Measurements from ENCODE around the gene GORASP2.

Gene GORASP2

DNA sequence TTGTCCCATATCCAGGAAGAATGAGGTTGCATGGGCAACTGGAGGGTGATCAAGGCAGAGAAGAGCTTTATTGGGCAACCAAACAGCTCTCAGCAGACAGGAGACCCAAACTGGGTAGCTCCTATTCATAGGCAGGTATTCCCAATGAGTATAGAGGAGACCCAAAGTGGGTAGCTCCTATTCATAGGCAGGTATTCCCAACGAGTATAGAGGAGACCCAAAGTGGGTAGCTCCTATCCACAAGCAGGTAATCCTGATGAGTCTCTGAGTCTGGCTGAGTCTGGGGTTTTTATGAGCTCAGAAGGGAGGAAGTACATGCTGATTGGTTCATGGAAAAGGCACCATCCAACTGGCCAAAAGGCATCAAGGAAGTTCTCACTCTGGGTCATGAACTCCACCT, 5.3 kb upstream of the GORASP2 start:
- no peak for DNase-seq

DNA sequence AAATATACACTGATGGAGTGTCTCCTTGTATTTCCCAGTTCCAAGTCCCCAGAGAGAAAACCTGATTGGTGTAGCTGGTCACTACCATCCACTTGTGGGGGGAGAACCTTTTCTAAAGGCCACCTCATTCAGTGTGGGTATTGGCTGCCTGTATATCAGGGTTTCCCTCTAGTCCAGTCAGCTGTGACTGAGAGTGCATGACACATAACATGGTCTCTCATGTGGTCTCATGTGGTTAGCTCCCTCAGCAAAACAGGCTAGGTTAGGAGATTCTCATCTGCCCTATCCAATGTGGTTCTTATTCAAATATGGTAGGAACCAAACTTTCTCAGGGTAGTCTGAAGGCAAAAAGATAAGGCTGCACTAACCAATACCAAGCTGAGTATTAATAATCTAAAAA, 4.1 kb upstream of the GORASP2 start:
- no peak for DNase-seq

DNA sequence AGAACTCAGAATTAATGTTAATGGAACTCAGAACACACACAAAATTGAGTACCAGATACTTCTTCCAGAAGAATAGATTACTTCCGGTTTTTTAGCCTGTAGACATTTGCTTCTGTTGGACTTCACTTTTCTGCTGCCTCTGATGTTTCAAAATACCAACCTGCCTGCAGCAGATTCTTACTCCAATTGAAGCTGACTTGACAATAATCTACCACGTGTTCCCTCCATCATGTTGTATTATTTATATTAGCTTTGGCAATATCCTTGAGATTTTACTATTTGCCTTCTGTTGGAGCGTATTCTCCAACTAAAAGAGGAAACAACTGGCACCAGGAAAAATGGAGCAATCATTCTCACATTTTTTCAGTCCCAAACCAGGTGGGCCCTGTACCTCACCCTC, 3.1 kb upstream of the GORASP2 start:
- DNase-seq, result no peak

DNA sequence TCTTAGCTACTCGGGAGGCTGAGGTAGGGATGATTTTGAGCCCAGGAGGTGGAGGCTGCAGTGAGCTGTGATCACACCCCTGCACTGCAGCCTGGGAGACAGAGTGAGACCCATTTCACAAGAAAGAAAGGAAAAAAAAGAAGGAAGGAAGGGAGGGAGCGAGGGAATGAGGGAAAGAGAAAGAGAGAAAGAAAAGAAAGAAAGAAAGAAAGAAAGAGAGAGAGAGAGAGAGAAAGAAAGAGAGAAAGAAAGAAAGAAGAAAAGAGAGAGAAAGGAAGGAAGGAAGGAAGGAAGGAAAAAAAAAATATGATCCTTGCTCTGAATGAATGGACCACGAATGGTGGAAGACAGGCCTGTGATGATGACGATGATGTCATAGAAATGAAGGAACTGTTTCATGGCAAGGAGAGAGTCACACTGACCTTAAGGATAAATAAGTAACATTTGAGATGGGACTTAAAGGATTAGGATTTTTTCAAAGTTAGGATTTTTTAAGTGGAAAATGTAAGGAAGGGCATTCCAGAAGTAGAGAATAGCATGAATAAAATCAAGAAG, 2.2 kb upstream of the GORASP2 start:
- no peak for DNase-seq

DNA sequence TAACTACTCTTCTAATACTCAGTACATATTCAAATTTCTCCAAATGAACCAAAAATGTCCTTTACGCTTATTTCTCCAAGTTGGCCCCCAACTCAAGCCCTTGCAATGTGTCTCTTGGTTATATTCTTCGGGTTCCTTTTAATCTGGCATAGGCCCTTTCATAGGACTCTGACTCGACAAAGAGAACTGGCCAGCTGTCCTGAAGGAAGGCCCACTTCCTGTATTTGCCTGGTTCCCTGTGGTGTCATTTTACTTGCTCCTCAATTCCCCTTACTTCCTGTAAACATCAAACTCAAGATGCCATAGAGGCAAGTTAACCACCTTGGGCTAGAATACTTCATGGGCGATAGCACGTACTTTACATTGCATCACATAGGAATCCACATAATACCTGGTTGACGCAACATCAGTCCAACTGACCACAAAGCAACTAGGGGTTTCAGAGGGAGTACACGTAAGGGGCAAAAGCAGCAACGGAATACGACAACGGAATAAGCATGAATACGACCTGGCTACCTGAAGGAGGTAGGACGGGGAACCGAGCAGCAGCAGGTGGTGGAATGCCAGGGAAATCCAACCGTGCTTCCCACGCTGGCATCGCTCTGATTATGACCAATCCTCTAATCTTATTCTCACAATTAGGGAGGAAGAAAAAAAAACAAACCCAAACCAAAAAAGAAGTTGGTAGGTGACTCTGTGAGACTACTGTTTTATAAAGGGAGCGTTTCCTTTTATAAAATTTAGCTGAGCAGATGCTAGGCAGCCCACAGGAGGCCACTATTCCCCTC, 823 bp upstream of the GORASP2 start:
- no peak for DNase-seq

DNA sequence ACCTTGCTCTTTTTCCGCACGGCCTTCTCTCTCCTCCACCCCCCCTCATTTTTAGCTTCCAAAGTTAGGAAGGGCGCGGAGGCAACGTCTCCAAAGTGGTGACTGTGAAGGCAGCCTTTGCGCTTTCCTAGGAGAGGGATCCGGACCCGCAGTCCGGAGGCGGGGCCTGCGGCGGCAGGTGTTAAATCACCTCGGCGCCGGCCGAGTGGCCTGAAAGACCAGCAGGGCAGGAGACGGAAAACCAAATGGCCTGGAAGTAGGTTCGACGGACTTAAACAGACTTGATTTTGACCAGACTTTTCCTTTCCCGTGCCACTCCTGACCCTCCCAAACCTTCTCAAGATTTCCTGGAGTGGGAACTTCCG, 615 bp downstream of the GORASP2 start:
- DNase-seq, result peak; percentile 83

DNA sequence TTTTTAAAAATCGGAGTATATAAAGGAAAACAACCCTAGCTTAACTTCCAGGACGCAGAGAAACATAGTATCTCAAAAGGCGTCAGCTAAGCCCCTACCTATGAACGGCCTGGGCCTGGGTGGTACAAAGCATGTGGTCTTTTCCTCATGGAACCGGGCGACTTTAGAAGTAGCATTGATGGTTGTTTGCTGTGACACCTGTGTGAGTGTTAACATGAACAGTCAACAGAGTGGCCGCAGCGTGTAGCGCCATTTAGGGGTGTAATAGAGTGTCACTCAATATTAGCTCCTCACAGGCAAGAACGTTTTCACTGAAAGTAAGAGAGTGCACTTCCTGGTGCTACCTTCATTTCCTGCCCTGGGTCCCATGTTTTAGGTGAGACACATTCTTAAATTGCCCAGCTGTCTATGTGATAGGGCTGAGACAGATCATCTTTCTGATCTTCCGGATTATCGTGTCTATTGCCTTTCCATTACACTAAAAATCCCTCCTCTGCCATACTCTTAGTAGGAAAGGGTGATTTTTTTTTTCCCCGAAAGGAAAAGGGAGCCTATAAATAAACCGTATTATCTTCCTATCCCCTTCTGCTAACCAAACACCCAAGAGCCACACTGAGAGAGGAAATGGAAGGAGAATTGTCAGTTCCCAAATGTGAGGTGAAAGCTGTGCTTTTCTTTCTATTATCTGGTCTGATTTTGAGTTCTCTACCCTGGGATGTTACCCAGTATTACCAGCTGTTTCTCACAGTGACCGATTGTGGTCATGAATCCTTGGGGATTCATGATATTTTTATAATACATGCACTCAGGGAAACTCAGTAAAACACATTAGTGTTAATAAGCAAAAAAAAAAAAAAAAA, 1.3 kb downstream of the GORASP2 start:
- no peak for DNase-seq

DNA sequence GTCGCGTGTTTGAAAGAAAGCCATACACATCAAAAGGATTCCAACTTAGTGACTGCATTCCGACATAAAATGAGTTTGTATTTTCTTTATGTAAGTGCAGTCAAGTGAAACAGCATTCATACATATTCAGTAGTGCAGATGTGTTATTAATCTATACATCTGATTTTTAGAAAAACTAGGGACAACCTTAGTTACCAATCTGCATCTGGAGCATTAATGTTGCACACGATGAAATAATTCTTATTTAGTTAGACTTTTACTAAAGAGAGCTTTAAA, 1.9 kb downstream of the GORASP2 start:
- DNase-seq, result no peak

DNA sequence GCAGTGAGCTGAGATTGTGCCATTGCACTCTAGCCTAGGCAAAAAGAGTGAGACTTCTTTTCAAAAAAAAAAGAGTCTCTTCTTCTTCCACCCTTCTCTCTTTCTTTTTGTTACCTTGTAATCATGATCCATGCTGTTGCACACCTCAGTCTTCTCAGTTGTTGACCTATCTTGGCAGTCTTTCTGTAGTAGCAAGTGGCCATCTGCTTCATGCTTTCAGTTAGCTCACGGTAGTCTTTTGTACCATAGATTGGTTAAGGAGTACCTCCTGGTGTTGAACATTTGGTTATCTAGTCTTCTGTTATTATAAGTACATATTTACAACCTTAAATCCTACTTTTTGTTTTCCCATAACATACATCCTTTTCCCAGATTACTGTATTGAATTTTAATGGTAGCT, 3.1 kb downstream of the GORASP2 start:
- DNase-seq, result no peak

DNA sequence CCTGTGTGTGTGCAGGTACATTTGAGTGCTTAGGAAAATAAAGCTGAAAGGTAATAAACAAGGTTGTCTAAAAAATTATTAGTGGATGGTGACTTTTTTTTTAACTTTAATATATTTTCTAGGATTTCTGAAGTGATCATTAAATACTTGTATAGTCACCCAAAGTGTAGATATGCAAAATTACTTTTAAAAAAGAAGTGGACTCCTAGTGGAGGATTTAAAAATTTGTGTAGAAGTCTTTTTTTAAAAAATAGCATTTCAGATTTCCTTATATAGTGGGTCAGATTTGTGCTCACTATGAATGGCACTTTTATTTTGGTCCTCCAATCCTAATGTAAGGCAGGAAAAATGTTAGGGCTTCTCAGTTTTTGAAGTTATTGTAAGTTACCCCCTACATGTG, 3.9 kb downstream of the GORASP2 start:
- no peak for DNase-seq

DNA sequence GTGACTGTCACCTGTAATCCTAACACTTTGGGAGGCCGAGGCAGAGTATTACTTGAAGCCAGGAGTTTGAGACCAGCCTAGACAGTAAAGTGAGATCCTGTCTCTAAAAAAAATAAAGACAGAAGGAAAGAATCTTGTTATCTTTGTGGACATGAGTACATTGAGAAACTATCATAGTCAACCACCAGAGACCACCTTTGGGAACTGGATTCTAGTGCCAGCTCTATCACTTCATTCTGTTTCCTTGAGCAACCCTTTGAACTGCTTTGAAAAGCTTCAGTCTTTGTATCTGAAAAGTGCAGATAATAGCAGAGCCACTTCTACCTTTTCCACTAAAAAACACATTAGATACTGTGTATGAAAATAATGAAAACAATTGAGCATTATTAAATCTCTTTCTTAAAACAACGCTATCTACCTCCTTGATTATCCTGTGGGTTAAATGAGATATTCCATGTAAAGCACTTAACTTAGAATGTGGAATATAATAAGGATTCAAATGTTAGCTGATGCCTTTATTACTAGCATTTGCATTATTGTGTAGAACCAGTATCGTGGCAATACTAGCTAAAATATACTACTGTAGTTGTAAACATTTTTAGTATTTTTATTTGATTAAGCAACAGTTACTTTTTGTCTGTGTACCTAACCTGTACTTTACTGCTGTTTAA, 8.8 kb downstream of the GORASP2 start:
- DNase-seq, result no peak

DNA sequence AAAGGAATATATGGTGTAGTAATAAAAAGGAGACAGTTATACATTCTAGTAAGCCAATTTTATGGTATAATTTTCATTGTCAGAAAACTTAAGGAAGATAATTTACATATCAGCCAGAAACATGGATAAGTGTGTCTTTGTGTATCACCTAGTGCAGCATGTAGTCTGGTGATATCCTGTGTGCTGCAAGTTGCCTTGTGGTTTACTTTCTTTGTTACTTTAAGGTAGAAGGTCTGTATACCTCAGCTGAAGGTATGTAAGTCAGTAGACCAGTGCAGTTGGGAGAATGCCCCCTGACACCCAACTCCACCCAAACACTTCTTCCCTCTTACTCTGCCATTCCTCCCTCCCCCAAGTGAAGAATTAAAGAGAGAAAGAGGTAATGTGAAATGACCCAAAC, 11.0 kb downstream of the GORASP2 start:
- no peak for DNase-seq

DNA sequence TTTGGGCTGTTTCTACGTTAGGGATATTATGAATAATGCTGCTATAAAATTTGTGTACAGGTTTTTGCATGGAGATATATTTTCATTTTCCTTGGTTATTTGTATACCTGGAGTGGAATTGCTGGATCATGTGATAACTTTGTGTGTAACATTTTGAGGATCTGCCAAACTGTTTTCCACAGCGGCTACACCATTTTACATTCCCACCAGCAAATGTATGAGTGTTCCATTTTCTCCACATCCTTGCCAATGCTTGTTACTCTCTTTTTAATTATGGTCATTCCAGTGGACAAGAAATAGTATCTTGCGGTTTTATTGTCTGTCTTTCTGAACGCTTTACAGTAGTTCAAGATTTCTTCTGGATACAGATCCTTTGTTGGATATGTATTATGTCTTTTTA, 13.6 kb downstream of the GORASP2 start:
- DNase-seq, result no peak

DNA sequence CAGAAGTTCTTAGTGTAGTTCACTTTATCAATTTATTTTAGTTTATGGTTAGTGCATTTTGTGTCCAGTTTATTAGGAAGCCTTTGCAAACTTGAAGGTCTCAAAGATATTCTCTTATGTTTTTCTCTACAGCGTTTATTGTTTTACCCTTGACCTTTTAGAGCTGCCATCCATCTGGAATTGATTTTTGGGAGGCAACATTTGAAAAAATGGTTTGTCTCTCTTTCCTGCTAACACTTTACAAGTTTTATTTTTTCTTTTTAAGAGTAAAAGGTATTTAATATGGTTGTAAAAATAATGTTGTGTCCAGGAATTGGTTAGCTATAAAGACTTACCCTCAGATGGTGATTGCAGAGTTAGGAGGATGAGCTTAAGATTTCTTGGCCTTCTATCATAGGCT, 14.0 kb downstream of the GORASP2 start:
- DNase-seq, result no peak

DNA sequence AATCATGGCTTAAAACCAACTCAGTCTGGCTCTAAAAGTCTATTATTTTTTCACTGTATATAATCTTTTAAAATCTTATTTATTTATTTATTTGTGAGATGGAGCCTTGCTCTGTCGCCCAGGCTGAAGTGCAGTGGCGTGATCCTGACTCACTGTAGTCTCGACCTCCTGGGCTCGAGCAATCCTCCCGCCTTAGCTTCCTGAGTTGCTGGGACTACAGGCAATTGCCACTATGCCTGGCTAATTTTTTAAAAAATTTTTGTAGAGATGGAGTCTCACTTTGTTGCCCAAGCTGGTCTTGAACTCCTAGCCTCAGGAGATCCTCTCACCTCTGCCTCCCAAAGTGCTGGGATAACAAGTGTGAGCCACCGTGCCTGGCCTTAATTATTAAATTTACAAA, 14.5 kb downstream of the GORASP2 start:
- DNase-seq, result no peak

DNA sequence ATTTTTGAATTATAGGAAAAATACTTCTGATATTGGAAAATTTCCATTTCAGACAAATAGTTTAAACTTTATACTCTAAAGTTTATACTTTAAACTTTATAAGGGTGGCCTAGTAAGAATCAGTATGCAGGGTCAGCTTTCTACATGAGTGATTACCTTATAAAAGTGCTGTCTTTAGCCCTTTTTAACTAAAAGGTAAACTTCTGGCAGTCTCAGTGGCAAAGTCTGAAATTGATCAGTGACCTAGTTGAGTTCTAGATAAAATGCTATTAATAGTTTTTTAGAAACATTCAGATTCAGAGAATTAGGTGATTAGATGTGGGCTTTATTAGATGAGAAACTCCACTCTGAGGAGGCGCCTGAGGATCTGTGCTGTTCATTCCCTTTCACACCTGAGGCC, 15.5 kb downstream of the GORASP2 start:
- no peak for DNase-seq

DNA sequence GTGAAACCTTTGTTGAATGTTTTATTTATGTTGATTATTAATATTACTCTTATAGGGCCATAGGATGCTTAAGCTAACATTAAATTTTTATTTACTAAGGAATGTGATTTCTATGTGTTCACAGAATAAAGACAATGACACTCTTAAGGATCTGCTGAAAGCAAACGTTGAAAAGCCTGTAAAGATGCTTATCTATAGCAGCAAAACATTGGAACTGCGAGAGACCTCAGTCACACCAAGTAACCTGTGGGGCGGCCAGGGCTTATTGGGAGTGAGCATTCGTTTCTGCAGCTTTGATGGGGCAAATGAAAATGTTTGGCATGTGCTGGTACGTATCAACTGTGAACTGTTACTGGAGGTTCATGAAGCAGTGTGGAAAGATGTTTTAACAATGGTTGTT, 20.4 kb downstream of the GORASP2 start:
- no peak for DNase-seq

DNA sequence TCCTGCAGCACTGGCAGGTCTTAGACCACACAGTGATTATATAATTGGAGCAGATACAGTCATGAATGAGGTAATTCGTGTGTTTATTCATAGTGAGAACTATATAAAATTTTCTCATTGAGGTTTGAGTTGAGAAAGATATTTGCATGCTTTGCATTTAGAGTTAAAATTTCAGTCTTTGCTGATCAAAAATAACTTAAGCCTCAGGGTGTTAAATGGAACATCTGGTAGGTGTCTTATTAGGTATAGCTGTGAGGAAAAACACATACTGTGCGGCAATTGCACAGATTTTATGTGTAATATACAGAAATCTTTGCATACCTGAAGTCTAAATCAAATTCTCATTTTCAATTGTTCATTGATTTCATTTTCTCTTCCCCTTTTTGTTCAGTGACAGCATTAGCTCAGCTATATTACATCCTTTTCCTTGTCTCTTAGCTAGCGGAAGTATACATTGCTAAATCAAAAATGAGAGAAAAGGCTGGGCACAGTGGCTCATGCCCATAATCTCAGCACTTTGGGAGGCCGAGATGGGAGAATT, 21.2 kb downstream of the GORASP2 start:
- no peak for DNase-seq

DNA sequence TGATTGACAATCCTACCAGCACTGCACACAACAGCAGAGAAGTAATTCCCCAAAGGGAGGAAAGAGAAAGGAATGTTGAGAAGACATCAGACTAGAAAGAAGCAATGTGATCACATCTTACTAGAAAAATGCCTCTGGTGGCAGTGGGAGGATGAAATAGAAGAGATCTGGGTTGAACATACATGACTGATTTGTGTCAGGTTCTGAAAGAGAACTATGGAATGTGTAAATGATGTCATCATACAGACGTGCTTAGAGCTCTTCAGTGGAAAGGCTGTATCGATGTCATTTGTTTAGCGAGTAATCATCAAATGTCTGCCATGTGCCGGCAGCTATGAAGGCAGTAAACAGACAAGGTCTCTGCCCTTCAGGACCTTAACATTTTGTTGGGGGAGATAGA, 24.9 kb downstream of the GORASP2 start:
- no peak for DNase-seq

DNA sequence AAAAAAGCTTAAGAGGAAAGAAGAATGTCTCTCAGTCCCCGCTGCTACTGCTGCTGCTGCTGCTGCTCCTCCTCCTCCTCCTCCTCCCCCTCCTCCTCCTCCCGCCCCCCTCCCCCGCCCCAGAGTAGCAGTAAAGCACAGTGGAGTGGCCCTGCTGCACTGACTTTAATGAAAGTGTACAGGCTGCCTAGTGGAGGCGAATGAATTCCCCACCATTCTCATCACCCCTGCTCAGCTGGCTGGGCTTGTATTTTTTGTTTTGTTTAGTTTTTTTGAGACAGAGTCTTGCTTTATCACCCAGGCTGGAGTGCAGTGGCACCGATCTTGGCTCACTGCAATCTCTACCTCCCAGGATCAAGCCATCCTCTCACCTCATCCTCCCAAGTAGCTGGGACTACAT, 34.3 kb downstream of the GORASP2 start:
- no peak for DNase-seq

DNA sequence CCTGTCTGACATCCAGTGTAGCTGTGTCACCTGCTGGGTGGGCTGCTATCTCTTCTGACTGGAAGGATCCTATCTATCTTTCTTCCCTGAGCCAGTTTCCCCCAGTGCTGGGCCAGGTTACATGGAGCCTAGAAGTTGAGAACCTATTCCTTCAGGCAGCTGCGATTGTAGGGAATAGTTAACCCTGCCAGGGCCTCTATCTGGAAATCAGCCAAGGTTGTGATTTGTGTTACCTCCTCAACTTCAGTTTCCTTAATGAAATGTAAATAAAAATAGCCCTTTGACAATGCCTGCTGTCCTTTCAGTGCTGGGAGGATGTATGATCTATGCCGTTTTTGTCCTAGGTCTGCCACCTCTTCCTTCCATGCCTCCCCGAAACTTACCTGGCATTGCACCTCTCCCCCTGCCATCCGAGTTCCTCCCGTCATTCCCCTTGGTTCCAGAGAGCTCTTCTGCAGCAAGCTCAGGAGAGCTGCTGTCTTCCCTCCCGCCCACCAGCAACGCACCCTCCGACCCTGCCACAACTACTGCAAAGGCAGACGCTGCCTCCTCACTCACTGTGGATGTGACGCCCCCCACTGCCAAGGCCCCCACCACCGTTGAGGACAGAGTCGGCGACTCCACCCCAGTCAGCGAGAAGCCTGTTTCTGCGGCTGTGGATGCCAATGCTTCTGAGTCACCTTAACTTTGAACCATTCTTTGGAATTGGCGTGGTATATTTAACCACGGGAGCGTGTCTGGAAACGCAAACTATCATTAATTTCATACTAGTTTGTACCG, 36.6 kb downstream of the GORASP2 start:
- DNase-seq, result peak; percentile 57

DNA sequence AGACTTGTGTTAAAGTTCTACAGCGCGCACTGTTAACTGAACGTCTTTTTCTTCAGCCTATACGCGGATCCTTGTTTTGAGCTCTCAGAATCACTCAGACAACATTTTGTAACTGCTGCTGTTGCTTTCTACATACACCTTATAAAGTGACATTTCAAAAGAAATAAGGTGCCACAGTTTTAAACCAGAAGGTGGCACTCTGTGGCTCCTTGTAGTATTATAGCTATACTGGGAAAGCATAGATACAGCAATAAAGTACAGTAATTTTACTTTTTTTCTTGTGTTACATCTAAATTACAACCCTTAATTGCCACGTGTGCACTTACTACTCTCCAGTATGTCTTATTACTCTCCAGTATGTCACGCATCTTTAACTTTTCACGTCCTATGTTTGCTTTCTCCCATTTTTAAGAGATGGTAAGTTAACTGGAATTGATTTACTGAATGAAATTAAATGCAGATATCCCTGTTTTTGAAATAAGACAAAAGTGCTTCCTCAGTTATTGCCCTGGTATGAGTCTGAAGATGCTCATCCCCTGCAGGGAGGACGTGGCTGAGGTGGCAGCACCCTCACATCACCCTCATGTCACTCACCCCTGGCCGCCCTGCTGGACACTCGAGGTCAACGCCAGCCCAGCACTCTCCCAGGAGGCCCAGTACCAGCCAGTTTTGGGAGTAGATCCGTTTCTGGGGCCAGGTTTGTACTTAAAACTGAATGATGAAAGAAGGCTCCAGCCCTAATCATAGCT, 37.8 kb downstream of the GORASP2 start:
- no peak for DNase-seq
